SK-N-MC (cell line): Measurements from ENCODE around the gene NPR2.

ENCODE experiments used
- EZH2 ChIP-seq: fragments of 200-600 bp; sonication (generic); IDR thresholded peaks from one replicate; pipeline ENCODE4 v1.6.1; 2017; ENCODE audit warnings: antibody characterized with exemption
- FOXP2 ChIP-seq: optimal IDR thresholded peaks from 2 replicates; pipeline ENCODE3; 2011; ENCODE audit warnings: mild to moderate bottlenecking, moderate library complexity; ENCODE audit not compliant: insufficient read depth; ENCODE audit errors: extremely low read length, control extremely low read depth
- POLR2AphosphoS5 ChIP-seq: IDR thresholded peaks from 2 replicates; pipeline ENCODE4 v1.6.1; 2012; ENCODE audit warnings: mild to moderate bottlenecking, low read depth, low read length, borderline replicate concordance

GRCh38 chr9:35842795-35843194, 51.4 kb downstream of the NPR2 start:
- no peak for TF ChIP-seq EZH2
- TF ChIP-seq POLR2AphosphoS5 = no peak
- no peak for TF ChIP-seq FOXP2
